GM06990 (cell line): Measurements from ENCODE around the gene MAD1L1.
"Not testable (repeated sequence)": the region's sequence is repeated elsewhere in the genome, so short reads cannot be mapped to it uniquely, and the experiment has no call there.

Source experiments
- DNase-seq: peaks from one replicate; pipeline ENCODE4 v3.0.0-alpha.2; 2011; ENCODE audit not compliant: insufficient read length; ENCODE audit errors: extremely low read depth
- H3K27me3 ChIP-seq: replicated peaks from 2 replicates; pipeline ENCODE4 v1.6.0; 2011; ENCODE audit warnings: low read length; ENCODE audit not compliant: control insufficient read depth, insufficient read depth
- H3K36me3 ChIP-seq: 2 replicates; pipeline ENCODE4 v1.5.1; 2011; ENCODE audit warnings: low read length; ENCODE audit not compliant: control insufficient read depth, insufficient read depth
- H3K4me3 ChIP-seq: replicated peaks from 2 replicates; pipeline ENCODE4 v1.5.1; 2011; ENCODE audit warnings: low read depth, mild to moderate bottlenecking, control low read depth, low read length
- TF ChIP-seq, protein P1 (sequence below): IDR thresholded peaks from 2 replicates; pipeline ENCODE4 v1.5.1; 2011; ENCODE audit warnings: low read length, control low read depth, mild to moderate bottlenecking, inconsistent platforms; ENCODE audit not compliant: insufficient read depth, poor library complexity, severe bottlenecking

Gene MAD1L1

GRCh38 chr7:2062648-2063047 is 170.1 kb downstream of the MAD1L1 start:
- no peak for DNase-seq
- no peak overlapping the region for H3K4me3 ChIP-seq
- H3K27me3 ChIP-seq, result no peaks in the 10 kb centered on the region
- TF ChIP-seq, protein P1, sequence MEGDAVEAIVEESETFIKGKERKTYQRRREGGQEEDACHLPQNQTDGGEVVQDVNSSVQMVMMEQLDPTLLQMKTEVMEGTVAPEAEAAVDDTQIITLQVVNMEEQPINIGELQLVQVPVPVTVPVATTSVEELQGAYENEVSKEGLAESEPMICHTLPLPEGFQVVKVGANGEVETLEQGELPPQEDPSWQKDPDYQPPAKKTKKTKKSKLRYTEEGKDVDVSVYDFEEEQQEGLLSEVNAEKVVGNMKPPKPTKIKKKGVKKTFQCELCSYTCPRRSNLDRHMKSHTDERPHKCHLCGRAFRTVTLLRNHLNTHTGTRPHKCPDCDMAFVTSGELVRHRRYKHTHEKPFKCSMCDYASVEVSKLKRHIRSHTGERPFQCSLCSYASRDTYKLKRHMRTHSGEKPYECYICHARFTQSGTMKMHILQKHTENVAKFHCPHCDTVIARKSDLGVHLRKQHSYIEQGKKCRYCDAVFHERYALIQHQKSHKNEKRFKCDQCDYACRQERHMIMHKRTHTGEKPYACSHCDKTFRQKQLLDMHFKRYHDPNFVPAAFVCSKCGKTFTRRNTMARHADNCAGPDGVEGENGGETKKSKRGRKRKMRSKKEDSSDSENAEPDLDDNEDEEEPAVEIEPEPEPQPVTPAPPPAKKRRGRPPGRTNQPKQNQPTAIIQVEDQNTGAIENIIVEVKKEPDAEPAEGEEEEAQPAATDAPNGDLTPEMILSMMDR, result no peak
- peaks cover 17% of the 10 kb centered on the region for H3K36me3 ChIP-seq

GRCh38 chr7:2060701-2061100 is 172.0 kb downstream of the MAD1L1 start:
- Histone ChIP-seq H3K4me3 (no peak overlapping the region), H3K36me3 (peaks cover 11% of the 10 kb centered on the region), H3K27me3 (no peaks in the 10 kb centered on the region)
- DNase-seq, result no peak
- TF ChIP-seq, protein P1, result no peak

DNA sequence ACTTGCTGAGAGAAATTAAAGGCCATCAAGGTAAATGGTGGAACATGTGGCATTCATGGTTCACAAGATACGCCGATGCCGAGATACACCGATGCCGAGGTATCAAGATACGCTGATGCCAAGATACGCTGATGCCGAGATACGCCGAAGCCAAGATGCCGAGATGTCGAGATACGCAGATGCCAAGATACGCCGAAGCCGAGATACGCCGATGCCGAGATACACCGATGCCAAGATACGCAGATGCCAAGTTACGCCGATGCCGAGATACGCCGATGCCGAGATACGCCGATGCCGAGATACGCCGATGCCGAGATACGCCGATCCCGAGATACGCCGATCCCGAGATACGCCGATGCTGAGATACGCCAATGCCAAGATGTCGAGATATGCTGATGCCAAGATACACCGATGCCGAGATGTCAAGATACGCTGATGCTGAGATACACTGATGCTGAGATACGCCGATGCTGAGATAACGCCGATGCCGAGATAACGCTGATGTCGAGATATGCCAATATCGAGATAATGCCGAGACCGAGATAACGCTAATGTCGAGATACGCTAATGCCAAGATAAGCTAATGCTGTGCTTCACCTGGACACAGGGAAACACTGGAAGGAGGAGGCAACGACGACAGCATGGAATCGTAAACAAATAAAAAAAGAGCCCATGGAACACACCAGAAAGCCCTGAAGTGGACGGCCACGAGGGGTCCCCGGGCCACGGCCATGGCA is 172.6 kb downstream of the MAD1L1 start:
- Histone ChIP-seq H3K4me3 (no peak overlapping the region), H3K27me3 (no peaks in the 10 kb centered on the region), H3K36me3 (peaks cover 8% of the 10 kb centered on the region)
- DNase-seq, result no peak
- TF ChIP-seq, protein P1, result no peak

- H3K36me3 ChIP-seq, DNase-seq, H3K4me3 ChIP-seq, H3K27me3 ChIP-seq: not testable (repeated sequence)
Observed at GRCh38 chr7:2058246-2058645, 174.5 kb downstream of the MAD1L1 start.

DNA sequence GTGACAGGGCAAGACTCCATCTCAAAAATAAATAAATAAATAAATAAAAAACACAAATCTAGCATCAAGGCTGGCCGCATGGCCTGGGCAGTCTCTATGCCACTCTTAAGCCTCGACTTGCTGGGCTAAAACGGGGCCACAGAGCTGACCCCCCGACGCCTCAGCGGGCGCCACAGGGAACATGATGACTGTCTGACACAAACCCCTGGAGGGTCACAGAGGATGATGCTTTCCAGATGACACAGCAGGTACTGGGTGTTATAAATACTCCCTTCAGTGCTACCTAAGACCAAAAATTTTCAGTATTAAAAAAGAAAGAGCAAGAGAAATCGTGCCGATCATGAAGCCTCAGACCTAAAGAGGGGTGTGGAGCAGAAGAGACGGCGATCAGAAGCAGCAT is 176.8 kb downstream of the MAD1L1 start:
- DNase-seq, result no peak
- Histone ChIP-seq H3K4me3 (no peak overlapping the region), H3K36me3 (no peaks in the 10 kb centered on the region; the same call in none of the 2 replicates), H3K27me3 (no peaks in the 10 kb centered on the region)
- TF ChIP-seq, protein P1, result no peak

DNA sequence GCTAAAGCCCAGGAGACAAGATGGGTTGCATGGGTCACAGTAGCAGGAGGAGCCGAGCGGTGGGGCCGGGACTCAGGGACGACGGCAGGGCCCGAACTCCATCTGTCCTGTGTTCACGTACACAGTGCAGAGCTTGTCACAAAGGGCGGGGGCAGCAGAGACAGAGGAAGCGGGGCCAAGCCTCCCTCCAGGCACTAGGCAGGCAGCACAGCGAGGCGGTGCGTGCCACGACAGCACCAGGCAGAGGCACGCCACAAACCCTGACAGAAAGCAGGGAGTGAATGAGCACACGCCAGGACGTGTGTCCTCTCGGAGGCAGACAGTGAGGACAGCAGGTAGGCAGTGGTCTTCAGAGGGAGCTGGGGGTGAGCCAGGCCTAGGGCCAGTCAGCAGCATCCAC is 177.8 kb downstream of the MAD1L1 start:
- DNase-seq, result no peak
- Histone ChIP-seq H3K36me3 (no peaks in the 10 kb centered on the region; the same call in none of the 2 replicates), H3K27me3 (no peaks in the 10 kb centered on the region), H3K4me3 (no peak overlapping the region)
- TF ChIP-seq, protein P1, result no peak
